Measurements from ENCODE around the gene CDH22.

CDH22 gene, protein sequence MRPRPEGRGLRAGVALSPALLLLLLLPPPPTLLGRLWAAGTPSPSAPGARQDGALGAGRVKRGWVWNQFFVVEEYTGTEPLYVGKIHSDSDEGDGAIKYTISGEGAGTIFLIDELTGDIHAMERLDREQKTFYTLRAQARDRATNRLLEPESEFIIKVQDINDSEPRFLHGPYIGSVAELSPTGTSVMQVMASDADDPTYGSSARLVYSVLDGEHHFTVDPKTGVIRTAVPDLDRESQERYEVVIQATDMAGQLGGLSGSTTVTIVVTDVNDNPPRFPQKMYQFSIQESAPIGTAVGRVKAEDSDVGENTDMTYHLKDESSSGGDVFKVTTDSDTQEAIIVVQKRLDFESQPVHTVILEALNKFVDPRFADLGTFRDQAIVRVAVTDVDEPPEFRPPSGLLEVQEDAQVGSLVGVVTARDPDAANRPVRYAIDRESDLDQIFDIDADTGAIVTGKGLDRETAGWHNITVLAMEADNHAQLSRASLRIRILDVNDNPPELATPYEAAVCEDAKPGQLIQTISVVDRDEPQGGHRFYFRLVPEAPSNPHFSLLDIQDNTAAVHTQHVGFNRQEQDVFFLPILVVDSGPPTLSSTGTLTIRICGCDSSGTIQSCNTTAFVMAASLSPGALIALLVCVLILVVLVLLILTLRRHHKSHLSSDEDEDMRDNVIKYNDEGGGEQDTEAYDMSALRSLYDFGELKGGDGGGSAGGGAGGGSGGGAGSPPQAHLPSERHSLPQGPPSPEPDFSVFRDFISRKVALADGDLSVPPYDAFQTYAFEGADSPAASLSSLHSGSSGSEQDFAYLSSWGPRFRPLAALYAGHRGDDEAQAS

GRCh38 chr20:46308258-46309157 is at the start of gene CDH22:
Gene CDH22, minus strand, starts transcription at chr20:46308498. Its CDS starts 57,204 bp downstream, at chr20:46251294.
- no peak for DNase-seq (ENCODE audit: low read depth in 2 of 2)

DNA sequence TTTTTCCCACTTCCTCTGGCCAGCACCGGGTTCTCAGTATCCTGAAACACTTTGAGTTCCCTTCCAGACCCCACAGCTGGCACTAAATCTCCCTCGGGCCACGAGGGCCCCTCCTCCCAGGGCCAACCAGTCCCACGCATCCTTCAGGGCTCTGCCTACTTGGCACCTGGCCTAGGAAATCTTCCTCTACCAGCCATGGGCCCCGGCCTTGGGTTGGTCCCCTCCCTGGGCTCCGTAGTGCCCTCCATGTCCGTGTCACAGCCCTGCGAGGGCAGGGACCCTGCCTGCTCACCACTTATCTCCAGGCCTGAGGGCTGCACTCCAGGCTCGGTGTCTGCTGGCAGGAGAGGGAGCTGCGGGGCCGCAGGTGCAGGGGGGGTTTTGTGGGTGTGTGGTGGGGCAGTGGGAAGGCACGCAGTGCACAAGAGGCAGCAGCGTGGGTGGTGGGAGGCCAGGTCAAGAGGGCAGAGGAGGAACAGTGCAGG is 48.8 kb upstream of the CDH22 start:
- DNase-seq (ENCODE audit: low read depth in 2 of 2), result no peak

DNA sequence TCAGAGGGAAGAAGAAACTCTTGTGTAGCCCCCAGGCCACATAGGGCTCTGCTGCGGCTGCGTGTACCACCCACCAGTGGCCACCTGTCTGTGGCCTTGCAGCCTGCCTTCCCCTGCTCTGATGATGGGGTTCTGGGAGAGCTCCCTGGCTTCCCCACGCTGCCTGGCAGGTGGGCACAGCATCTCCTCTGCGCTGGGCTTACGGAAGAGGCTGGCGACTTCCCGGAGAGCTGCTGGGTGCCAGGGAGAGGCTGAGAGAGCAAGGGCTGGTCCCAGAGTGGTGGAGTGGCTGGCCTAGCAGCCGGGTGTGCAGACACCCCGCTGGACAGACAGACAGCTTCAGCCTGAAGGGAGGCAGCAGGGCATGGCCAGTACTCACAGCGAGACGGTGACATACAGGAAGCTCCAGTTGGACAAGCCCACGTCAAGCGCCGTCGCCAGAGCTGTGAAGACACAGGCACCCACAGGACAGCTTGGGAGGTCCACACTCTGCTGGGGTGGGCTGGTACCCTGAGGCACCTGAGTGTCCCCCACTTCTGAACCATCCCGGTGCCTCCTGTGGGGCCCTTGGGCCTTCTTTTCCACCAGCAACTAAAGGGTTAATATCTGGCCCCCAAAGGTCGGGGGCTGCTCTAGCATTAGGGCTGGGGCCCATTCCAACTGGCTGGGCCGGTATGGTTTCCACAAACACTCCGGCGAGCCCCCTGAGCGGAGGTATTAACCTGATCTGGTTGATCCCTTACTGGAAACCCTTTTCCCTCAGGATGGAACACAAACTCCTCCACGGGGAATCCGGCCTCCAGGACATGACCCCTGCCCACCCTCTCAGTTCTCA is 48.1 kb upstream of the CDH22 start:
- DNase-seq (ENCODE audit: low read depth in 2 of 2), result no peak

- no peak for DNase-seq (ENCODE audit: low read depth in 2 of 2)
Observed at GRCh38 chr20:46355778-46356177, 47.5 kb upstream of the CDH22 start.

DNA sequence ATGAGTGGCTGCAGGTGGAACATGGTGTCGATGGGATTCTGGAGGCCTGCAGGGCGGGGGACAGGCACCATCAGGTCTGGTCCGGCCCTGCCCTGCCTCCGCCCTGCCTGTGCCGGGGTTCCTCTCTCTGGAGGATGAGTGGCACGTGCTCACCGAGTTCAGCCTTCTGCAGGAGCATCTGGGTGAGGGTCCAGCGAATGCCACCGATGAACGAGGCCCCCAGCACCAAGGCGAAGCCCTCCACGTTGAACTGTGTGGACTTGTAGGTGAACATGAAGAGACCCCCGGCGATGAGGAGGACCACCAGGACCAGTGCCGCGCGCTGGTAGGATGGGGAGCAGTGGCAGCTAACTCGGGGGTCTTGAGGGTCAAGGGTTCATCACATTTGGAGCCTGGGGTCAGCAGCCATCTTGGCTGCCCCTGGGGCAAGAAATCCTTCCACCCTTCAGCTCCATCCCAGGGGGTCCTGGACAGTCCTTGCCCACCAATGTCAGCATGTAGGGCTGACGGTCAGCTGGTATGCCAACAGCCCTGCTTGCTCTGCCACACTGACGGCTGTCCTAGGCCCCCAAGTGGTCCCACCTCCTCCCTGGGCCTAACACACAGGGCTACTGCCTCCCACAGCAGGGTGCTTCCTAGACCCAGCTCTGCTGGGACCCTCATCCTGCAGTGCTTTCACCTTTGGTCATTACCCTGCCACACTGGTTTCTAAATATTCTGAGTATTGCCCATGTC is 46.8 kb upstream of the CDH22 start:
- DNase-seq (ENCODE audit: low read depth in 2 of 2), result no peak

- no peak for DNase-seq (ENCODE audit: low read depth in 2 of 2)
Observed at GRCh38 chr20:46354207-46354555, 45.9 kb upstream of the CDH22 start.

- no peak for DNase-seq (ENCODE audit: low read depth in 2 of 2)
Observed at GRCh38 chr20:46353500-46354206, 45.4 kb upstream of the CDH22 start.

DNA sequence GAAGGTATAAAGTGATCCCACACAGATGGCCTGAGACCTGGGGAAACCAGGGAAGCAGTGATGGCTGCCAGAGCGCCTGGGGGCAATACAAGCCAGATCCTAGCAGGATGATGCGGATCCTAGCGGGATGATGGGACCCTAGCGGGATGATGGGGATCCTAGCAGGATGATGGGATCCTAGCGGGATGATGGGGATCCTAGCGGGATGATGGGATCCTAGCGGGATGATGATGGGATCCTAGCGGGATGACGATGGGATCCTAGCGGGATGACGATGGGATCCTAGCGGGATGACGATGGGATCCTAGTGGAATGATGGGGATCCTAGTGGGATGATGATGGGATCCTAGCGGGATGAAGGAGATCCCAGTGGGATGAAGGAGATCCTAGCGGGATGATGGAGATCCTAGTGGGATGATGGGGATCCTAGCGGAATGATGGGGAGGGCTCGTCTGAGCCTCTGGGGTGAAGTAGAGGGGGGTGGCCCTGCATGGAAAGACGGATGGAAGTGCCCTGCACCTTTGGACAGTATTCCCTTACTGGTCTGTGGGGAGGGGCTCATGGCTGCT is 44.2 kb upstream of the CDH22 start:
- DNase-seq (ENCODE audit: low read depth in 2 of 2), result no peak

DNA sequence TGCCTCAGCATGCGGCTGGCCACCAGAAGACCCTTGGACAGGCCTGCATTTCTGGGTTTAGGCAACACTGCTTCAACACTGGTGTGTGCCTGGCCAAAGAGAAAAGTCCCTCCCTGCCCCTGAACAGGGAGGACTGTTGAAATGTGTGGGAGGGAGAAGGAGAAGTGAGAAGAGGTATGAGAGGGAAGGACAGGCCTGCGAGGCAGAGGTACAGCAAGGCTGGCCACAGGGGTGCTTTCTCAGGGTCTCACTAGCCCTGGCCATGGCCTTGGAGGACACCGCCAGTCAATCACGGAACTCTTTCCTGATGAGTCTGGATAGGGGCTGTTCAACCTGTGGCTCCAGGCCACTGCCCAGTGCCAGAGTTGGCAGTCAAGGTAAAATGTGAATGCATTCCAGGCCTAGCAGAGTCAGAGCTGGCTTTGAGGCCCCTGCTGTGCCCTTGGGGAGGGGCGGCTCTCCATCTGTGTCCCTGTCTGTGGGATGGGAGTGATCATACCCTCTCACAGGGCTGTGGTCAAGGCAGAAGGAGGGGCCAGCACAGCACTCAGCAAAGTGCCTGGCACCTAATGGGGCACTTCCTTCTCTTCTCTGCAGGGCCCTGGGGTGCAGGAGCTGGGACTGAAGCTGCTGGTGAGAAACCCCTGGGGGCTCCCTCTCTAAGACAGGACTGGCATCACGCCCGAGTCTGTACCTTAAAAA is 43.2 kb upstream of the CDH22 start:
- no peak for DNase-seq (ENCODE audit: low read depth in 2 of 2)

- no peak for DNase-seq (ENCODE audit: low read depth in 2 of 2)
Observed at GRCh38 chr20:46350986-46351267, 42.6 kb upstream of the CDH22 start.

DNA sequence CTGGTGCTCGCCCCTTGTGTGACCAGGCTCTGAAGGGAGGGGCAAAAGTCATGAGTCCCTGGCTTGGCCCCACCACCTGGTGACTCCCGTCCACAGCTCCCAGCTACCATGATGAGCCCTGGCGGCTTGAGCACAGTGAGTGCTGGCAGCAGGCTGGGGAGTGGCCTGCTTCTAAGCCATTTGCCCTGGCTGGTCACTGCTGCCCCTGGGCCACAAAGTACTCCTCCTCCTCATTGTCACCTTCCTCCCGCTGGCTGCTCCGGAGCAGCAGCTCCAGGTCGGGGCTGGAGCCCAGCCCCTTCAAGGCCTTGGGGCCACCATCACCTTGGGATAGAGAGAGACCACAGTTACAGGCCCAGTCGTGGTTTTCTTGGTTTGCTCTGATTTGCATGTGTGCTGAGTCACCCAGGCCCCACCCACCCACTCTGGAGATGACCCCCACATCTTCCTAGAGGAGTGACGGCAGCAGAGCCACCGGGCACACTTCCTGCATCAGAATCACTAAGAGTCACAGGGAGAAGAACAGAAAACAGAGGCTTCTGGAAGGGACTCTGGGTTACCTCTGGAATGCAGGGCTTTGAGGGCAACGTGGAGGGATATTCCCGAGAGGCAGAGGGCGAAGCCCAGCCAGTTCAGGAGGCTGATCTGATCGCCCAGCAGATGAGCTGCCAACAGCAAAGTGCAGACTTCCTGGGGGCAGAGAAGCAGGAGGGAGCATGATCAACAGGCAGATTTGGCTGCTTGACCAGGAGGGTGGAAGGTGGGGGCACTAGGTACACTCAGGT is 42.1 kb upstream of the CDH22 start:
- no peak for DNase-seq (ENCODE audit: low read depth in 2 of 2)

- DNase-seq (ENCODE audit: low read depth in 2 of 2), result no peak
Observed at GRCh38 chr20:46349742-46350056, 41.4 kb upstream of the CDH22 start.

- DNase-seq (ENCODE audit: low read depth in 2 of 2), result no peak
Observed at GRCh38 chr20:46349035-46349741, 40.9 kb upstream of the CDH22 start.

- no peak for DNase-seq (ENCODE audit: low read depth in 2 of 2)
Observed at GRCh38 chr20:46347841-46348803, 39.8 kb upstream of the CDH22 start.

- DNase-seq (ENCODE audit: low read depth in 2 of 2), result no peak
Observed at GRCh38 chr20:46346770-46347169, 38.5 kb upstream of the CDH22 start.

- DNase-seq (ENCODE audit: low read depth in 2 of 2), result no peak
Observed at GRCh38 chr20:46344488-46345162, 36.3 kb upstream of the CDH22 start.
